Loucy (cell line): ENCODE measurements around the gene C19orf85.

Experiments used
- CTCF ChIP-seq: fragments of 200-600 bp; sonication (generic); conservative IDR thresholded peaks from 2 replicates; pipeline ENCODE4 v1.5.1; 2014; ENCODE audit warnings: mild to moderate bottlenecking, antibody characterized with exemption, low read length
- EZH2phosphoT487 ChIP-seq: fragments of 200-600 bp; IDR thresholded peaks from 2 replicates; pipeline ENCODE4 v1.6.1; 2018; ENCODE audit warnings: antibody characterized with exemption, mild to moderate bottlenecking, moderate library complexity, borderline replicate concordance

- TF ChIP-seq CTCF: no peak
- TF ChIP-seq EZH2phosphoT487: no peak
Measured at GRCh38 chr19:55502197-55502952, 37.8 kb upstream of the C19orf85 start.
